ENCODE results near the gene TACO1. TPM values are rescaled to one million over a fixed set of nuclear protein-coding genes. Genes with fewer than 3 reads are reported as not detected.

The TACO1 gene
- total and polyA plus RNA-seq, 2 donors (not counting 1 experiment from before 2014, with no cell fraction given) = 18.7 to 26.9 TPM

- Histone ChIP-seq H4K20me1 (ENCODE audit: control insufficient read depth, extremely low read depth, insufficient read depth, low read length) (no peaks in the 10 kb centered on the region), H3K4me2 (ENCODE audit: extremely low read depth, insufficient read depth, low read length) (no peak overlapping the region), H3K27me3 (ENCODE audit: control insufficient read depth, insufficient read depth, low read length) (no peaks in the 10 kb centered on the region), H3K4me3 (replicated peaks in 1 of 4; ENCODE audit: control extremely low read depth in 1 of 4, insufficient read depth in 1 of 4, low read depth in 3 of 4, low read length in 4 of 4) (no peak overlapping the region), H3K36me3 (ENCODE audit: control insufficient read depth, insufficient read depth, low read length) (no peaks in the 10 kb centered on the region), H3K4me1 (ENCODE audit: control insufficient read depth, extremely low read depth, insufficient read depth, low read length) (no peaks in the 10 kb centered on the region), H3K9ac (ENCODE audit: insufficient read depth, low read length) (no peak overlapping the region), H3K27ac (ENCODE audit: insufficient read depth, low read length) (no peak overlapping the region), H3K9me3 (ENCODE audit: control insufficient read depth, insufficient read depth, low read depth, low read length) (no peaks in the 10 kb centered on the region), H3K79me2 (ENCODE audit: control insufficient read depth, insufficient read depth, low read length) (no peaks in the 10 kb centered on the region), H2AFZ (ENCODE audit: low read length) (no peak overlapping the region)
- TF ChIP-seq EZH2 (IDR thresholded peaks at IDR 0.05; ENCODE audit: low read length, missing control alignments) (no peak), CTCF (conservative IDR thresholded peaks at IDR 0.05 in 1 of 2, IDR thresholded peaks at IDR 0.05 in 1 of 2; ENCODE audit: low read depth in 1 of 2, low read length in 2 of 2) (no peak)
- DNase-seq (ENCODE audit: low read depth in 2 of 2) = no peak
These were observed 44.2 kb downstream of the TACO1 start for GRCh38 chr17:63644846-63645245.

- Histone ChIP-seq H3K27ac (ENCODE audit: insufficient read depth, low read length) (no peak overlapping the region), H3K36me3 (ENCODE audit: control insufficient read depth, insufficient read depth, low read length) (no peaks in the 10 kb centered on the region), H3K4me3 (replicated peaks in 1 of 4; ENCODE audit: control extremely low read depth in 1 of 4, insufficient read depth in 1 of 4, low read depth in 3 of 4, low read length in 4 of 4) (no peak overlapping the region), H3K4me1 (ENCODE audit: control insufficient read depth, extremely low read depth, insufficient read depth, low read length) (no peaks in the 10 kb centered on the region), H3K4me2 (ENCODE audit: extremely low read depth, insufficient read depth, low read length) (no peak overlapping the region), H3K9ac (ENCODE audit: insufficient read depth, low read length) (no peak overlapping the region), H3K9me3 (ENCODE audit: control insufficient read depth, insufficient read depth, low read depth, low read length) (no peaks in the 10 kb centered on the region), H3K79me2 (ENCODE audit: control insufficient read depth, insufficient read depth, low read length) (no peaks in the 10 kb centered on the region), H2AFZ (ENCODE audit: low read length) (no peak overlapping the region), H3K27me3 (ENCODE audit: control insufficient read depth, insufficient read depth, low read length) (no peaks in the 10 kb centered on the region), H4K20me1 (ENCODE audit: control insufficient read depth, extremely low read depth, insufficient read depth, low read length) (no peaks in the 10 kb centered on the region)
- TF ChIP-seq EZH2 (IDR thresholded peaks at IDR 0.05; ENCODE audit: low read length, missing control alignments) (no peak), CTCF (conservative IDR thresholded peaks at IDR 0.05 in 1 of 2, IDR thresholded peaks at IDR 0.05 in 1 of 2; ENCODE audit: low read depth in 1 of 2, low read length in 2 of 2) (no peak)
- DNase-seq (ENCODE audit: low read depth in 2 of 2) = peak in 1 of 2 donors; percentile 49
These were observed 45.2 kb downstream of the TACO1 start for GRCh38 chr17:63645775-63646487.

- H3K4me3 ChIP-seq (replicated peaks in 1 of 4; ENCODE audit: control extremely low read depth in 1 of 4, insufficient read depth in 1 of 4, low read depth in 3 of 4, low read length in 4 of 4) = no peak overlapping the region
- H3K9ac ChIP-seq (ENCODE audit: insufficient read depth, low read length) = no peak overlapping the region
- no peak for DNase-seq (ENCODE audit: low read depth in 2 of 2)
- no peak overlapping the region for H3K4me2 ChIP-seq (ENCODE audit: extremely low read depth, insufficient read depth, low read length)
- H2AFZ ChIP-seq (ENCODE audit: low read length) = no peak overlapping the region
- no peaks in the 10 kb centered on the region for H3K9me3 ChIP-seq (ENCODE audit: control insufficient read depth, insufficient read depth, low read depth, low read length)
- TF ChIP-seq CTCF (conservative IDR thresholded peaks at IDR 0.05 in 1 of 2, IDR thresholded peaks at IDR 0.05 in 1 of 2; ENCODE audit: low read depth in 1 of 2, low read length in 2 of 2) (no peak), EZH2 (IDR thresholded peaks at IDR 0.05; ENCODE audit: low read length, missing control alignments) (no peak)
- H3K27me3 ChIP-seq (ENCODE audit: control insufficient read depth, insufficient read depth, low read length) = no peaks in the 10 kb centered on the region
- no peaks in the 10 kb centered on the region for H4K20me1 ChIP-seq (ENCODE audit: control insufficient read depth, extremely low read depth, insufficient read depth, low read length)
- no peak overlapping the region for H3K27ac ChIP-seq (ENCODE audit: insufficient read depth, low read length)
- no peaks in the 10 kb centered on the region for H3K79me2 ChIP-seq (ENCODE audit: control insufficient read depth, insufficient read depth, low read length)
- H3K36me3 ChIP-seq (ENCODE audit: control insufficient read depth, insufficient read depth, low read length) = no peaks in the 10 kb centered on the region
- H3K4me1 ChIP-seq (ENCODE audit: control insufficient read depth, extremely low read depth, insufficient read depth, low read length) = no peaks in the 10 kb centered on the region
These were observed 45.8 kb downstream of the TACO1 start for GRCh38 chr17:63646488-63646806.

Measured in fibroblast of lung (primary cell).